ELR (cell line): ENCODE results near the gene ELF3.
"Not testable (repeated sequence)": the region's sequence is repeated elsewhere in the genome, so short reads cannot be mapped to it uniquely, and the experiment has no call there.

Experiments used
- DNase-seq: peaks from one replicate; pipeline ENCODE4 v3.0.0-alpha.2; 2015; ENCODE audit warnings: low read depth

The ELF3 gene

DNA sequence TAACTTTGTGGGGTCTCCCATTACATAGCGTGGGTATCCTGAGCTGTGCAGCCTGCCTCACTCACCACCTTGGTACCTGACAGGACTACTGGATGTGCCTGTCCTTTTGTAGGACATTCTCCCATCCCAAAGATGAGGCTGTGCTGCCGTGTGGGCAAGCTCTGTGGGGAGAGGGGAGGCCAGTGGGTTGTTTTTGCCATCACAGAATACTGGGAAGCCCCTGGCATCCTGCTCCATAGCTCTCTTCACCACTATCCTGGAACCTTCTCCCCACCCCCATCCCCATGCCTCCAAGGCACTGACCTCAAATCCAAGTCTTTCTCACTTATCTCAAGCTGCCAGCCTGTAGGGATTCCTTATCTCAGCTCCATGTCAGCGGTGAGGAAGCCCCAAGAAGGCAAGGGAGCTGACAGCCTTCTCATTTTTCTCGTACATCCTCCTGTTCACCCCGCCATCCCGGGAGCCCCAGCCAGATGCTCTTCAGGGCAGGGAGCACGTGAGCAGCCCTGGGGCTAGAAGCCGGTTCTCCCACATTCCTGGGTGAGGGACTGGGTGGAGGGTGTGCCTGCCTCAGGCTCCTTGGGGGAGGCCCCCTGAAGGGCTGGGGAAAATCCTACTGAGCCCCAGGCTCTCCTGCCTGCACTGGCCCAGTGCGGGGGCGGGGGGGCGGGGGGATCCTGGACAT is 2.4 kb upstream of the ELF3 start:
- peak; percentile 65 for DNase-seq

DNA sequence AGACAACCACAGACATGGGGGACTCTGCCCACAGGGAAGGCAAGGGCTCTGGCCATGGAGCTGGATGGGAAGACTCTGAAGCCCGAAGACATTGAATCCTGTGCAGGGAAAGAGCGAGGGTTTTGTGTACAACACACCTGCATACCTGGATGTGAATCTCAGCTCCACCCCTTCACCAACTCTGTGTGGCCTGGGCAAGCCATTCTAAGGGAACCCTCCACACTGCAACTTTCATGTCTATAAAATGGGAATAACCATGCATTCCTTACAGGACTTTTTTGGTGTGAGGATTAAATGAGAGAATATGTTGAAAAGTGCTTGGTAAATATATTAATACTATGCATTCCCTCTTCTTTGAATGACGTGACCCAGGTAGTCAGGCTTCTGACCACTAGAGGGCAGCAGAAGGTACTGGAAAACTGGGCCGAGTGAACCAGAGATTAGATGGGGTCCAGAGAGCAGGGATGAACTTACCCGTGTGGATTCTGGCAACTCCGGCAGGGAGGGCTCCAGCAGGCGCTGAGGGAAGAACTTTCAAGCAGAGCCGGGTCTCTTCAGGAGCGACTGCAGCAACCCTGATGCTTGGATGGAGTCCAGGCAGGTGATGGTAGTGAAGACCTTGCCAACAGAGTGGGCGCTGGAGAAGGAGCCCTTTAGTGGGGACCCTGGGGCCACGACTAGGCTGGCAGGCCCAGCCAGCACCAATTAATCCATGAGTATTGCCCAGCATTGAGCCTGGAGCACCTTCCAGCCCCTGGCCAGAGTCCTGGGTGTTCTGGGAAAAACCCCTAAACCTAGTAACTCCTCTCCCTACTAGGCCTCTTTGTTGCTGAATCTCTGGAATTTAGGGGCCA is 834 bp upstream of the ELF3 start:
- DNase-seq, result peak; percentile 82

DNA sequence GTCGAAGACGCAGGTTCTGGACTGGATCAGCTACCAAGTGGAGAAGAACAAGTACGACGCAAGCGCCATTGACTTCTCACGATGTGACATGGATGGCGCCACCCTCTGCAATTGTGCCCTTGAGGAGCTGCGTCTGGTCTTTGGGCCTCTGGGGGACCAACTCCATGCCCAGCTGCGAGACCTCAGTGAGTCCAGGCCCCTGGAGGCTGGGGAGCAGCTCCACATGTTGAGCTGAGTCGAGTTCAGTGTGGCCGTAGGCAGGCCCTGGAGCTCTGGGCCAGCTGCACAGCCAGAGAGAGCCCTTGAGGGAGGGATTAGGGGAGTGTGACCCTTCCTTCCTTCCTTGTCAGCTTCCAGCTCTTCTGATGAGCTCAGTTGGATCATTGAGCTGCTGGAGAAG is 1.6 kb downstream of the ELF3 start:
- no peak for DNase-seq

- no peak for DNase-seq
These were observed 2.4 kb downstream of the ELF3 start for GRCh38 chr1:202012544-202013478.

- DNase-seq, result no peak
These were observed 3.2 kb downstream of the ELF3 start for GRCh38 chr1:202013603-202014002.

GRCh38 chr1:202014060-202014459 is 3.7 kb downstream of the ELF3 start:
- DNase-seq, result no peak

DNA sequence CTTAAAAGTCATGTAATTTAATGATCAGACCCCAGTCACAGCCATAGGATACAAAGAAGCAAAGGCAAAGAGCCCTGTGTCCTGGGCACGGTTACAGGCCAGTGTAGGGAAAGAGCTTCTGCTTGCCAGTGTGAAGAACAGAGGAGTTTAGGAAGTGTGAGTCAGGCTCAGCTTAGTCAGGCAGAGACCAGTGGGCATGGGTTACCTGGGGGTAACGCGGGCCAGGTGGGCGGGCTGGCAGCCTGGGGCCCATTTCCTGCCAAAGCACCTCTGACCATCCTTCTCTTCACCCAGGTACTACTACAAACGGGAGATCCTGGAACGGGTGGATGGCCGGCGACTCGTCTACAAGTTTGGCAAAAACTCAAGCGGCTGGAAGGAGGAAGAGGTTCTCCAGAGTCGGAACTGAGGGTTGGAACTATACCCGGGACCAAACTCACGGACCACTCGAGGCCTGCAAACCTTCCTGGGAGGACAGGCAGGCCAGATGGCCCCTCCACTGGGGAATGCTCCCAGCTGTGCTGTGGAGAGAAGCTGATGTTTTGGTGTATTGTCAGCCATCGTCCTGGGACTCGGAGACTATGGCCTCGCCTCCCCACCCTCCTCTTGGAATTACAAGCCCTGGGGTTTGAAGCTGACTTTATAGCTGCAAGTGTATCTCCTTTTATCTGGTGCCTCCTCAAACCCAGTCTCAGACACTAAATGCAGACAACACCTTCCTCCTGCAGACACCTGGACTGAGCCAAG is 4.7 kb downstream of the ELF3 start:
- no peak for DNase-seq

DNA sequence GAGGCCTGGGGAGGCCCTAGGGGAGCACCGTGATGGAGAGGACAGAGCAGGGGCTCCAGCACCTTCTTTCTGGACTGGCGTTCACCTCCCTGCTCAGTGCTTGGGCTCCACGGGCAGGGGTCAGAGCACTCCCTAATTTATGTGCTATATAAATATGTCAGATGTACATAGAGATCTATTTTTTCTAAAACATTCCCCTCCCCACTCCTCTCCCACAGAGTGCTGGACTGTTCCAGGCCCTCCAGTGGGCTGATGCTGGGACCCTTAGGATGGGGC is 5.2 kb downstream of the ELF3 start:
- no peak for DNase-seq

- no peak for DNase-seq
These were observed 5.8 kb downstream of the ELF3 start for GRCh38 chr1:202016022-202016810.

DNA sequence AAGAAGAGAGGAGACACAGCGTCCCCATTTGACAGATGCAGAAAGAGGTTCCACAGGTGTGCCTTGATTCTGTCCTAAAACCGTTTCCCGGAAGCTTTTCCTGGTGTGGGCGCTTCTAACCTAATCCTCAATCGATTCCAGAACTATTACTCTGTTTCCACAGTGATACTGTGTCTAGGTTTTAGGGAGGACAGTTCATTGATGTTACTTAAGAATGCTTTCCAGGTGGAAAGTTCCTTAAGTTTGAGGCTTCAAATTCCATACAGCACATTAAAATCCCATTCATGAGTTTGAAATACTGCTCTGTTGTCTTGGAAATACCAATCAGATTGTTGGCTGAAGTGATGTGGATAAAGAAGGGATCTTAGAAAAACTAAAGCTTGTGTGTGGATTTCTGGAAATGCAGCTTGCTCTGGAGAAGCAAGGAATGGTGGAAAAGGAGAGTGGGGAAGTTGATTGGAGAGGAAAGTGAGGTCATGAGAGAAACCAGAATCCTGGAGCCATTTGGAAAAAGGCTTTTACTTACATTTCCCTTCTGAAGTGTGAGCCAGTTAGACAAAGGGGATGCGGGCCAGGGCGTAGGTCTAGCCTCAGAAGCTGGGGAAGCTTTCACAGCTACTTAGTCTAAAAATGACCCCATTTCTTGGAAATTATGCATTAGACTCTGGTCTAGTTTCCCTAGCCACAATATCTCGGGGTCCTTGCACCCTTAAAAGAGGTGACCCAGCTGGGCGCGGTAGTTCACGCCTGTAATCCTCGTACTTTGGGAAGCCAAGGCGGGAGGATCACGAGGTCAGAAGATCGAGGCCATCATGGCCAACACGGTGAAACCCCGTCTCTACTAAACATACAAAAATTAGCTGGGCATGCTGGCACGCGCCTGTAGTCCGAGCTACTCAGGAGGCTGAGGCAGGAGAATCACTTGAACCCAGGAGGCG is 6.7 kb downstream of the ELF3 start:
- DNase-seq, result no peak

DNA sequence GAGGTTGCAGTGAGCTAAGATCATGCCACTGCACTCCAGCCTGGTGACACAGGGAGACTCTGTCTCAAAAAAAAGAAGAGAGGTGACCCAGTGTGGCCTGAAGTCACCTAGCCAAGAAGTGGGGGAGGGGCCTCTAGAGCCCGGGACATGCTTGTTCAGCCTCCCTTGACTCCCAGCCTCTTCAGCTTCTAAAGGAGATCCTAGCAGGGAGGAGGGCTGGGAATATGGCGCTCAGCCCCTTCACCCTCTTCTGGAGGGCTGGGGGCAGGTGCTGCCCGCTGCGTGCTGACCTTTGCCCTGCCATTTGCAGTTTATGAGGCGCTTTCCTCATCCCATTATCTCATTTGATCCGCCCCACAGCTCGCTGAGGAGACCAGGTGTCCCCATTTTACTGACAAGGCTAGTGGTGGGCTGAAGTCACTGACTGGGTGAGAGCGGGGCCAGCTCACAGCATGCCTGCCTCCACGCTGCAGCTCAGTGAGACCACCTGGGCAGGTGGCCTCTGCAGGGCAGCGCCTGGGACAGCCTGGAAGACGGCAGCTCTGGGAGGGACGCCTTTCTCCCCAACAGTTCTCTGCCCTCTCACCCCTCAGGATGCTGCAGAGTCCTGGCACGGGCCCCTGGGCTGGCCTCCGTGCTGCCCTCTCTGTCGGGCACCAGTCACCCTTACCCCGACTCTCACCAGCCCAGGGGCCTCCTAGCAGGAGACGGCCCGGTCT is 7.5 kb downstream of the ELF3 start:
- no peak for DNase-seq

- DNase-seq, result no peak
These were observed 8.3 kb downstream of the ELF3 start for GRCh38 chr1:202018468-202019234.

GRCh38 chr1:202019235-202019558 is 8.8 kb downstream of the ELF3 start:
- DNase-seq, result not testable (repeated sequence)

DNA sequence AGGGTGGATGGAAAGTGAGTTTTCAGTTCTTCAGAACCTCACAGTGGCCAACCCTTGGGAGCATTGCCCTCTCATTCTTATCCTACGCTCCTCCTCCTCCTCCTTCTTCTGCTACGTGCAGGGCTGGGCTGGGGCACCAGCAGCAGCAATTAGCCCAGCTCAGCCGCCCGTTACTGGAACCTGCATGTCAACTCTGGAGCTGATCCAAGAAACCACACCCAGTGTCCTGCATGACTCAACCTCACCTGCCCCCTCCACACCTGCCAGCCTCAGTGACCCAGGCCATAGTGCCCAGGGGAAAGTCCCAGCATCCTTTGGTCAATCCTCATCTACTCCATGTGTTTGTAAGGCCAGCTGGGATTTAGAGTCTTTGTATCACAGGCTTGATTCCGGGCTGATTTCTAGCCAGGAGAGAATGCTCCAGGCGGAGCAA is 12.6 kb downstream of the ELF3 start:
- no peak for DNase-seq

DNA sequence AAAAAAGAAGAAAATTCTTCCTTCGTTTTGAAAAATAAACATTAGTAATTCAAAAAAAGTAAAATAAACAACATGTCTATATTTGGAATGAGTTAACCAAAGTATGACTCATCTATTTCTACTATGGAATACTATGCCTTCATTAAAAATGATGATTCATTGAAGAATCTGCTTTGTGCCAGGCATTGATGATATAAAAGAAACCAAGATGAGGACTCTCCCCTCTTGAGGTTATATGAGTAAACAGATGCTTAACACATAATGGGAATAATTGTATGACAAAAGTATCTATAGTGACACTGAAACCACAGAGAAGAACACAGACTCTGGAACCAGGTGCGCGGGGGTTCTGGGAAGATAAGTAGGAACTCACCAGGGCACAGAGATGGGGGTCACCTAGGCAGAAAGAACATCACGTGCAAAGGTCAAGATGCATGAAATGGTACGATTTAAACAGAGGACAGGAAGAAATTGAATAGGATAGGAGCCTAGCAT is 18.8 kb downstream of the ELF3 start:
- peak; percentile 95 for DNase-seq

GRCh38 chr1:202029727-202030126 is 19.3 kb downstream of the ELF3 start:
- no peak for DNase-seq

DNA sequence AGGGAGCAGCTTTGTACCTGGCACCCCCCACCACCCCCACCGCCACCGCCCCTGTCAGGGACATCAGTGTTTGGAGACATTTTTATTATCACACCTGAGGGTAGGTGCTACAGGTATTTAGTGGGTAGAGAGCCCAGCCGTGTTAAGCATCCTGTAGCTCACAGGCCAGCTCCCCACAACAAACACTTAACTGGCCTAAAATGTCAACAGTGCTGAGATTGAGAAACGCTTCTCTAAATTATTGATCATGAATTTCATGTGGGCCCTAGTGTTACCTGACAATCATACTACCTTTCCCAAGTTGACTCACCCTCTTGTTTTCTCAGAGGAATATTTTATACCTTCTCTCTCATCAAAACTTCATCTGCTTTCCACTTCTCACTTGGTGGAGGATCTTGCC is 21.4 kb downstream of the ELF3 start:
- no peak for DNase-seq

DNA sequence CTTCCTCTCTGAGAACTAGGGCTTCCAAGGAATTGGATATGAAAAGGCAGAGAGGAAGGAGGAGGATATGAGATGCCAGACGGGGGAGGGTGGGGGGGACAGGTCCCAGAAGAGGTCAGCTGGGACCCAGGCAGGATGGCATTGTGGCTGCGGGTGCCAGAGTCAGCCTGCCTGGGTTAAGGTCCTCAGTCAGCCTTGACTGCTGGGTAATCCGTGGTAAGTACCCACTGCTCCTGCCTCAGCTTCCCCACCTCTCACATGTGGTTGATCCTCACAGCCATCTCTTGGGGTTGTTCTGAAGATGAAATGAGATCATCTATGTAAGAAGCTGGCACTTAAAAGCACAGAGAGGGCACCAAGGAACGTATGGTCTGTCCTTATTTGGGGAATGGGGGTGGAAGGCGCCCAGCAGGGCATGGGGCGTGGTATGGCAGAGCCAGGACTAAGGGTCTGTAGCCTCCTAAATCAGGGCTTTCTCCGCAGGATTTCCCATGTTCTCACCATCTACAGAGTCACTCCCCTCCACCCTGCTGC is 23.8 kb downstream of the ELF3 start:
- no peak for DNase-seq
